ENCODE measurements around the gene TMEM150A. TPM values are rescaled to one million over a fixed set of nuclear protein-coding genes. Genes with fewer than 3 reads are reported as not detected.

The TMEM150A gene
- total and polyA plus RNA-seq, 2 of the 13 experiments (the other 11 are each of a cell fraction or from before 2014, with no cell fraction given): 30.1 to 70.4 TPM

- no peak for TF ChIP-seq ZNF784 (CRISPR knock-in tag; IDR thresholded peaks at IDR 0.05; ENCODE audit: borderline replicate concordance)
- TF ChIP-seq ZNF749 (CRISPR knock-in tag; IDR thresholded peaks at IDR 0.05; ENCODE audit: borderline replicate concordance): no peak
- no peak for TF ChIP-seq ZNF879 (CRISPR knock-in tag; IDR thresholded peaks at IDR 0.05)
- TF ChIP-seq SOX6 (IDR thresholded peaks at IDR 0.05): no peak
- peak; percentile 69 for TF ChIP-seq SOX6 (CRISPR knock-in tag; IDR thresholded peaks at IDR 0.05)
- TF ChIP-seq NPAS2 (CRISPR knock-in tag; IDR thresholded peaks at IDR 0.05; ENCODE audit: borderline replicate concordance): no peak
- no peak for TF ChIP-seq REL (CRISPR knock-in tag; conservative IDR thresholded peaks at IDR 0.05)
- TF ChIP-seq ZNF652 (CRISPR knock-in tag; IDR thresholded peaks at IDR 0.05; ENCODE audit: borderline replicate concordance, low read depth): no peak; the same call in 1 of the 2 replicates
- TF ChIP-seq ZNF275 (CRISPR knock-in tag; IDR thresholded peaks at IDR 0.05; ENCODE audit: borderline replicate concordance): no peak
- no peak for TF ChIP-seq ZNF24 (IDR thresholded peaks at IDR 0.05)
- no peak for TF ChIP-seq ZC3H4 (CRISPR knock-in tag; IDR thresholded peaks at IDR 0.05; ENCODE audit: borderline replicate concordance)
- peak; percentile 13; the same call in 1 of the 2 replicates for TF ChIP-seq CEBPG (CRISPR knock-in tag; IDR thresholded peaks at IDR 0.05)
- no peak for TF ChIP-seq ZNF343 (CRISPR knock-in tag; IDR thresholded peaks at IDR 0.05)
- TF ChIP-seq CTCF (CRISPR knock-in tag; IDR thresholded peaks at IDR 0.05): peak; percentile 34
- no peak; the same call in 1 of the 2 replicates for TF ChIP-seq ZNF33B (CRISPR knock-in tag; IDR thresholded peaks at IDR 0.05)
- TF ChIP-seq FOXA3 (CRISPR knock-in tag; IDR thresholded peaks at IDR 0.05): peak; percentile 95
- peak; percentile 37; the same call in 1 of the 2 replicates for TF ChIP-seq THAP9 (CRISPR knock-in tag; IDR thresholded peaks at IDR 0.05; ENCODE audit: borderline replicate concordance)
- peak; percentile 60; the same call in 1 of the 2 replicates for TF ChIP-seq ZNF724P (CRISPR knock-in tag; IDR thresholded peaks at IDR 0.05; ENCODE audit: borderline replicate concordance)
- TF ChIP-seq TOE1 (CRISPR knock-in tag; IDR thresholded peaks at IDR 0.05): no peak
- TF ChIP-seq ZSCAN29 (CRISPR knock-in tag; conservative IDR thresholded peaks at IDR 0.05): no peak
- TF ChIP-seq DPF2 (CRISPR knock-in tag; IDR thresholded peaks at IDR 0.05; ENCODE audit: borderline replicate concordance, low read depth): peak; percentile 60; the same call in 1 of the 2 replicates
- TF ChIP-seq ZNF136 (CRISPR knock-in tag; IDR thresholded peaks at IDR 0.05; ENCODE audit: low read depth): 0 out of 2 replicates have a peak, but pooled peaks have one; percentile 62
- no peak for TF ChIP-seq MLLT10 (CRISPR knock-in tag; IDR thresholded peaks at IDR 0.05)
Measured at GRCh38 chr2:85589982-85590791, 12.3 kb downstream of the TMEM150A start (continued).
